Astrocyte of the cerebellum (primary cell): ENCODE data around the gene DNAJC2.

Source experiments
- DNase-seq: peaks from one replicate; pipeline ENCODE4 v3.0.0-alpha.2; 2011; ENCODE audit warnings: low read depth
- H3K4me3 ChIP-seq: 2 replicates; pipeline ENCODE4 v1.5.1; 2011; ENCODE audit warnings: mild to moderate bottlenecking, low read depth, low read length, moderate library complexity
- CTCF ChIP-seq: IDR thresholded peaks from 2 replicates; pipeline ENCODE4 v1.5.1; 2012; ENCODE audit warnings: low read length, low read depth, moderate library complexity, mild to moderate bottlenecking; ENCODE audit errors: missing control alignments
- in situ Hi-C: cut with HindIII; loops from 2 replicates; pipeline ENCODE4 v1.10.0; 2017; ENCODE audit warnings: low sequenced_read_pairs

DNAJC2 gene

GRCh38 chr7:103382032-103382402 lies 37.5 kb upstream of the DNAJC2 start:
- DNase-seq: no peak
- TF ChIP-seq CTCF: no peak
- in situ Hi-C loops: no loop called here
- H3K4me3 ChIP-seq: no peak overlapping the region

- no peak overlapping the region for H3K4me3 ChIP-seq
- in situ Hi-C loops: no loop called here
- TF ChIP-seq CTCF: no peak
- DNase-seq: no peak
These were observed 36.9 kb upstream of the DNAJC2 start for GRCh38 chr7:103381280-103382031.

GRCh38 chr7:103380395-103381191 lies 36.0 kb upstream of the DNAJC2 start:
- DNase-seq: no peak
- in situ Hi-C loops: no loop called here
- H3K4me3 ChIP-seq: no peak overlapping the region
- no peak for TF ChIP-seq CTCF

GRCh38 chr7:103379270-103379975 lies 34.9 kb upstream of the DNAJC2 start:
- DNase-seq: no peak
- no peak for TF ChIP-seq CTCF
- H3K4me3 ChIP-seq: no peak overlapping the region
- in situ Hi-C loops: no loop called here

- in situ Hi-C loops: no loop called here
- DNase-seq: no peak
- H3K4me3 ChIP-seq: no peak overlapping the region
- TF ChIP-seq CTCF: no peak
These were observed 29.5 kb upstream of the DNAJC2 start for GRCh38 chr7:103373866-103374643.

GRCh38 chr7:103369432-103369831 lies 24.9 kb upstream of the DNAJC2 start:
- in situ Hi-C loops: no loop called here
- no peak for DNase-seq
- no peak for TF ChIP-seq CTCF
- no peak overlapping the region for H3K4me3 ChIP-seq
